GM19395 (cell line): ENCODE data around the gene ZMAT2.
"Not testable (repeated sequence)": the region's sequence is repeated elsewhere in the genome, so short reads cannot be mapped to it uniquely, and the experiment has no call there.

Source experiments
- ATAC-seq: cut with Tn5 transposase; IDR thresholded peaks from one replicate; pipeline ENCODE4 v1.9.1; 2021; ENCODE audit warnings: mild to moderate bottlenecking, moderate library complexity; ENCODE audit not compliant: unreplicated experiment

Gene ZMAT2, protein sequence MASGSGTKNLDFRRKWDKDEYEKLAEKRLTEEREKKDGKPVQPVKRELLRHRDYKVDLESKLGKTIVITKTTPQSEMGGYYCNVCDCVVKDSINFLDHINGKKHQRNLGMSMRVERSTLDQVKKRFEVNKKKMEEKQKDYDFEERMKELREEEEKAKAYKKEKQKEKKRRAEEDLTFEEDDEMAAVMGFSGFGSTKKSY

DNA sequence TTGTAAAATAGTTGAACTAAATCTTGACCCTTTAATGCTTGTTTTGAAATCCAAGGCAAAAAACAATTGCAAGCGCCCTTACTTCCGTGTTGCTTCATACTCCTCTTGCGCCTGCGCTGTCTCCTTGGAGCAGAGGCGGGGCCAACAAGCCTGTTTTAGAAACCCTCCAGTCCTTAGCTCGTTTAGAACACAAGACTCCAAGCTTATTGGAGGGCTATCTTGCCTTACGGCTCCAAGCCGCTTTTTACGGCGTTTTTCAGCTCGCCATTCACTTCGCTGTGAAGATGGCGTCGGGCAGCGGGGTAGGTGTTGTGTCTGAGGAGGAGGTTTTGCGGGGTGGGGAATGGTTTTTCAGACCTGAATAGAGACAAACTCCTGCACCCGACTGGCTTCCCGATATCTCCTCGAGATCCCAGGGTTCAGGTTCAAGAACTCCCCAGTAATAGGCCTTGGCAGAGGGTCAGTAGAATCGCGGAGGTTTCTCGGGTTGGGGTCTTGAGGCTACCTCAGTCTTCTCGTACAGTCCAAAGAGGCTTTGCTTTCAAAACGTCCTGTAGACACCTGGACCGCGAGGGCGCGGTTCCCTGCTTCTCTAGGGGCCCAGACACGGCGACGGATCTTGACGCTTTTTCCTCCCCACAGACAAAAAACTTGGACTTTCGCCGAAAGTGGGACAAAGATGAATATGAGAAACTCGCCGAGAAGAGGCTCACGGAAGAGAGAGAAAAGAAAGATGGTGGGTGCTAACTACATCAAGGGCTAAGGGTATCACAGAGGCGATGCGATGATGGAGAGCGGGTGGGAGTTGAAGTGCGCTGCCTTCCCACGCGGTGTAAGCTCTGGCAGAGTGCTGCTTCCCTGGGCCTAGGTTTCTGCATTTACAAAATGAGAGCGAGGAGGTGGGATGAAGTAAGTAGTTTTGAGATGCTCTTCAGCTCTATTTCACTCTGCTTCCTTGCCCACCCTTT lies at the start of gene ZMAT2:
TSS of gene ZMAT2 (plus strand) at position 271 of the 968 bp plus-strand sequence. CDS start at position 285, 14 bp downstream.
- peak; percentile 98 for ATAC-seq

DNA sequence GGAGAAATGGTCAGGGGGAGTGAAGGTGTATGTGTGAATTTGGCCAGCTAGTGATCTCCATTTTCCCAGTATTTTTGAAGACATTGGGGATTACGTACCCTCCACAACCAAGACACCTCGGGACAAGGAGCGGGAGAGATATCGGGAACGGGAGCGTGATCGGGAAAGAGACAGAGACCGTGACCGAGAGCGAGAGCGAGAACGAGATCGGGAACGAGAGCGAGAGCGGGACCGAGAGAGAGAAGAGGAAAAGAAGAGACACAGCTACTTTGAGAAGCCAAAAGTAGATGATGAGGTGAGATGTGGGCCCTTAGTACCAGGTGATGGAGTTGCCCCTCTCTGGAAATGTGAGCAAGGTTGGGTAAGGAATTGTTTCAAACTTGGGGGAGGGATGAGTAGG lies 41.4 kb upstream of the ZMAT2 start:
- ATAC-seq, result no peak

DNA sequence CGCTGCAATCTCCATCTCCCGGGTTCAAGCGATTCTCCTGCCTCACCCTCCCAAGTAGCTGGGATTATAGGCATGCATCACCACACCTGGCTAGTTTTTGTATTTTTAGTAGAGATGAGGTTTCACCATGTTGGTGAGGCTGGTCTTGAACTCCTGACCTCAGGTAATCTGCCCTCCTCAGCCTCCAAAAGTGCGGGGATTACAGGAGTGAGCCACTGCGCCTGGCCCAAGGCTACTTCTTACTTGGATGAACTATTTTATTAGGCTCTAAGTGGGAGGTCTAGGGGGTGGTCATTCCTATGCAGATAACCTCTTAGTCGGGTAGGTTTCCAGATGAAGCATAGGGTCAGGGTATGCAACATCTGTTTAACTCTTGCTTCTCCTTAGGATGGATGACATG lies 39.9 kb upstream of the ZMAT2 start:
- ATAC-seq, result not testable (repeated sequence)

DNA sequence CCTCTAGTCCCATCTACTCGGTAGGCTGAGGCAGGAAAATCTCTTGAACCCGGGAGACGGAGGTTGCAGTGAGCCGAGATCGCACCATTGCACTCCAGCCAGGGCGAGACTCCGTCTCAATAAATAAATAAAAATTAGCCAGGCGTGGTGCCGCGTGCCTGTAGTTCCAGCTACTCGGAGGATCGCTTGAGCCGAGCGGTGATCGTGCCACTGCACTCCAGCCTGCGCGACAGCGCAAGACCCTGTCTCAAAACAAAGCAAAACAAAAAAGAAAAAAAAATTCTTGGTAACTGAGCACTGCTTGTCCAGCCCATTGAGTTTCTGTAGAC lies 36.3 kb upstream of the ZMAT2 start:
- ATAC-seq, result no peak

DNA sequence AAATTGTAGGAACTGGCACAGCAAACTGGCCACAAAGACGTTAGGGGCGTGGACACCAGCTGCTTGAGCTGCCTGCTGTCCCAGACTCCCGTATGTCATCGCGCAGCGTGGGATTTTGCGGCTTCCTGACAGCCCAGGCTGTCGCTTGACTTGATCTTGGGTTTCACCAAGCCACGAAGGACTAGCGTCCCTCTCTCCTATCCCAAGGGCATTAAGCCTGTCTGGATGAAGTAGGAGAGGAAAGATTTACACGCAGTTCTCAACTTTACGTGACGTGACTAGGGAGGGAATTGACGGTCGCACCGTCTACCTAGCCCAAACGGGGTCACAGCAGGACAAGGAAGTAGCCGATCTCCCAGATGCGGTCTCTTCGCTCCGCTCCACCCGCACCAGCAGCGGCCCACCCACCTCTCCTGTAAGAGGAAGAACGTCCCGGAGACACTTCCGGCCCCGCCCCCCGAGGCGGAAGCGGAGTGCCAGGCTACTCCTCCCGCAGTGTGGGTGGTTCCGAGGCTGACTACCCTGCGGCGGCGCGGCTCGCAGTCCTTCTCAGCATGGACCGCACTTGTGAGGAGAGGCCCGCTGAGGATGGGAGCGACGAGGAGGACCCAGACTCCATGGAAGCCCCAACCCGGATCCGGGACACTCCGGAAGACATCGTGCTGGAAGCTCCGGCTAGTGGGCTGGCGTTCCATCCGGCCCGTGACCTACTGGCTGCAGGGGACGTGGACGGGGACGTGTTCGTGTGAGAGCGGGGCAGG lies 35.7 kb upstream of the ZMAT2 start, which contains the start of gene WDR55:
TSS of gene WDR55 (plus strand) at position 546 of the 761 bp plus-strand sequence. CDS start at position 555, 9 bp downstream.
- ATAC-seq, result peak; percentile 98

DNA sequence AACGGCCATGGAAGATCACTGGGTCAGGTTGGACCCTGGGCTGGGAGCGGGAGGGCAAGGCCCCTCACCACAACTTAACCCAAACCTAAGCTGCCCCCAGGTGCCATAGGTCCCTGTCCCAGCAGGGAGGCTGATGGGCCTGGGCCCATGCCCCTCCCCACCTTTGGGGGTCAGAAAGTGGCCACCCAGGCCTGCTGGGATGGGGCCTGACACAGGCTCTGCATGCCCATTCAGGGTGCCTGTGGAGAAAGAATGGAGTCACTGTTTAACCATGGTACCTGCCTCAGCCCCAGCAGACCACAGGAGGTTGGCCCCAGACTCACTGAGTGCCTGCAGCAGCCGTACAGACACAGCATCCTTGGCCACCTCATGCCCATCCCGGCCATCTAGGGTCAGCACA lies 29.2 kb upstream of the ZMAT2 start:
- ATAC-seq, result not testable (repeated sequence)

DNA sequence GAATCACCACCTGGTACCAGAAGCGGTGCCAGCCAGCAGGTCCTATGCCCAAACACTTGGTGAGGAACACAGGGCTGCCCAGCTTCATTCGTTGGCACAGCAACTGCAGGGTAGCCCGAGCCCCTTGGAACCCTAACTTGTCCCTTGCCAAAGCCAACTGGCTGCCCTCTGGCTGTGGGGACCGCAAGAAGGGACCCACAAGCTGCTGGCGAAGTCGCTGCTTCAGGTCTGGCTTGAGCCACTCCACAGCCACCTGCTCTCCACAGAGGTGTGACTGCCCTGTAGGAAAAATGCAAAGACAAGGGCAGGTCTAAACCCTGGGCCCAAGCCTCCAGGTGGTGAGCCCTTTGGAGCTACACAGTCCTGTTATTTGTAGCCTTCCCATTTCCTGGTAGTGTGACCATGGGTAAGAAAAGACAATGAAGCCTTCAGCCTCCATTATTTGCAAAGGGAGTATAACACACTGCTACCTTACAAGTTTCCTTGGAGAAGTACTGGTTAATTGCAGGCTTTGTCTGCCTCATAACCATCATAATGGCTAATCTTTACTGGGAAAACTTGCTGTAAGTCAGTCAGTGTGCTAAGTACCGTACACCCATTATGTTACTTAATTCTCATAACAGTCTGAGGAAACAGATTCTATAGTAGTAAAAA lies 28.6 kb upstream of the ZMAT2 start:
- no peak for ATAC-seq

DNA sequence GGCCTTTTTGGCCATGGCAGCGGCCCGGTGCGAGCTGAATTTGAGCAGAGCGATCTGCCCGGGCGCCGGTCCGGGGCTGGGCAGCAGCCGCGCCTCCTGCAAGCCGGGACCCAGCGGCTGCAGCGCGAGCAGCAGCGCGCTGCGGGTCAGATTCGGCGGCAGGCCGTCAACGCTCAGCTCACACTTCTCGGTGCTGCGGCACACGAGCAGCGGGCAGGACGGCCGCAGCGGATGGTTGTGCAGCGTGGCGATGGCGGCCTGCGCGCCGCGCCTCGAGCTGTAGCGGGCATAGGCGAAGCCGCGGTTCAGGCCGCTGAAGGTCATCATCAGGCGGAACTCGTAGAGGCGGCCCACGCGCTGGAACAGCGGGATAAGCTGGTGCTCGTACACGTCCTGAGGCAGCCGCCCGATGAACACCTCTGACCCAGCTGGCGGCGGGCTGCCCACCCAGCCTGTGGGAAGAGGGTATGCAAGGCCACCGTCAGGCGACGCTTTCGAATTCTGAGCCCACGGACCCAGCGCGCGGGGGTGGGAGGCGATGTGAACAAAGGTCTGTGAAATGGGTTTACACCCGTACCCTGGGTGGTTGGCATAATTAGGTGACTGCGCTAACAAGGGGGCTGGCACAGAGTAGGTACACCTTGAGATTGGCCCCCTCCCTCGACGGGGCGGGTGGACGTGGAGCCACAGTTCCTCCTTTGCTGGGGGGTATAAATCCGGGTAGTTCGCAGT lies 27.6 kb upstream of the ZMAT2 start:
- ATAC-seq, result no peak

DNA sequence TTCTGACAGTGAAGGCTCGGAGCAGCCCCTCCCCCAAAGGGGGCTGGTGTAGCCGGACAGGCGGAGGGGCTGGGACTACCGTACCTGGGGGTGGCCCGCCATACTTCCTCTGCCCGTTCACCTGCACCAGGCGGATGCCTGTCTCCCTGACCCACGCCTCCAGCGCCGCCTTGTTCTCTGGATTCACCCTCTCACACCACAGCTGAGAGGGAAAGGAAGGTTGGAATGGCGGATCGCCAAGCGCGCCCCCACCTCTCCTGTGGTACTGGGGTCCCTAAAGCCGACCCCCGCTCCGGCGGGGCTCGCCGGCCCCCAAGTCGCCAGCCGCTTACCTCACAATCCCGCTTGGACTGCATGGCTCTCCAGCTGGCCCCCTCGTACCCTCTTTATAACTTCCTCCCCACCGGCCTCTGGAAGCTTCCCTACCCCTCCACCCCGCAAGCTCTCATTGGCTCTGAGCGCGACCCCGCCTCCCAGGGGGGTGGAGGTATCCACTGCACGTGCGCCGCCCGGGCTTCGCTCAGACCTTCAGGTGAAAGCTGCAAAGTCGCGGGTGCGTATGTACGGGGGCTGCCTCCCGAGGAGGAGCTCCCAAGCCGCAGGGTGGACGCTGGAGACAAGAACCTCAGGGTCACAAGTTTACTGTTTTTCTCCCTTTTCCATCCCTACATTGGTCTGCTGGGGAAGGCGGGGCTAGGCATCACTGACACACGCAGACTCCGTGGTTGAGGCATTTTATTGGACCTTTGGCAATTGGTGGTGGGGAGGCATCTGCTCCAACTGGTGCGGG lies 26.9 kb upstream of the ZMAT2 start, which contains the start of gene DND1:
TSS of gene DND1 (minus strand) at position 390 of the 790 bp plus-strand sequence. CDS start at position 356, 34 bp downstream.
- ATAC-seq, result no peak

DNA sequence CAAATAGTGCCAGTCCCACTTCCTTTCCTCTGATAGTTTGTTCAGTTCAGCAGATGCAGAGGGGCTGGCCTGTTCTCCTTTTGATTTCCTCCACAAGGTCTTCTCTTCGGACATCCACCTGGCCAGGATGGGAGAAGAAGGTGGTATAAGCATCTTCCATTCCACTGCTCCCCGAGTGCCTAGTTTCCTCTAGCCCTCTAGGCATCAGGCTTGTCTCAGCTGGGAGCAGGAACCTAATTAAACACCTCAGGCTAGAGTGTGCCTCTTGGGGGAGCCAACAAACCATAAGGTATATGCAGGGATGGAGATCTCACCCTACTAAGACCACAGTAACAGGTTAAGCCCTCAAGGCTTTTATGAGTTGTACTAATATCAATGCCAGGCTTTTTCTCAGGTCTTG lies 26.0 kb upstream of the ZMAT2 start:
- no peak for ATAC-seq

DNA sequence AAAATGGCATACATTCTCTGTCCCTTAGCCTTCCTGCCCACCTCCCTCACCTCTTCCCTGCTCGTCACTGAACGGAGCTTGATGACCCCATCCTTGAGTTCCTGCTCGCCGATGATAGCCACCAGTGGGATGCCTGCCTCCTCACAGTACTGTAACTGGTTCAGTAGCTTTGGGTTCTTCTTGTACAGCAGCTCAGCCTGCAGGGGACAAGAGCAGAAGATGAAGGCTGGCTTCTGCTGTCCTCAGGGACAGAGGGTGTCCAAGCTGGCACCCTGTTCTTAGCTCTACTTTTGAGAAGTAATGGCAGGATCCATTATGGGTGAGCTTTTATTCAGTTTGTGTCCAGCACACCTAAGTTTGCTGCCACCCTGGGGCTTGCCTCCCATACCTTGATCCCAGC lies 25.6 kb upstream of the ZMAT2 start:
- ATAC-seq, result no peak

DNA sequence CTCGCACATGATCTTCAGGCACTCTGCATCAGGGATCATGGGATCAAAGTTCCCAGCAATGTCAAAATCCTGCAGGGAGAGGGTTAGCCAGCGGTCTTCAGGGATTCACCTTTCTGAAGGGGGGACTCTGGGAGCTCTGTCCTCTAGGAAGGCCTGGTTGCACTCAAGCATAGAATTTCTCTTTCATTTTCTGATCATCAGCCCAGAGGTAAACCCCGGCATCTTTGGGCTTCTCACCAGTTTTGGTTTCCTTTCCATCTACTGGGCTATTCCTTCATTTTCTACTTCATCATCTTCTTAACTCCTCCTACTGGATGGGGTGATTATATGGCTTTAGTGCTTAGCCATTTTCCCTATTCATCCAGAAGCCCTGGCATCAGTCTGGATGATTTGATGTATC lies 22.3 kb upstream of the ZMAT2 start:
- peak; percentile 77 for ATAC-seq

DNA sequence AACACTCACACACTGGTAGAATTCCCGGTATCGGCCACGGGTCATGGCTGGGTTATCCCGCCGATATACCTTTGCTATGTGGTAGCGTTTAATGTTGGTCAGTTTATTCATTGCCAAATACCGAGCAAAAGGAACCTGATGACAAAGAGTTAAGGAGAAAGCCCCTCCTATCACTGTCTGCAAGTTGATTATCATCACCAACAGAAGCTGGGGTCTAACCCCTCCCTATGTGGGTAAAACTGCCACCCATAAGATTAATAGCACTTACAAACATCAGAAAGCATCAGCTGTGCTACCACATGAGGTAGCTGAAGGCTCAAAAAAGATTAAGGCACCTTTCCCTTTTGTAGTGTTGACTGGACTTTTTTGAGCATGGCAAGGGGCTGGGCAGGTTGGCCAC lies 21.3 kb upstream of the ZMAT2 start:
- no peak for ATAC-seq

DNA sequence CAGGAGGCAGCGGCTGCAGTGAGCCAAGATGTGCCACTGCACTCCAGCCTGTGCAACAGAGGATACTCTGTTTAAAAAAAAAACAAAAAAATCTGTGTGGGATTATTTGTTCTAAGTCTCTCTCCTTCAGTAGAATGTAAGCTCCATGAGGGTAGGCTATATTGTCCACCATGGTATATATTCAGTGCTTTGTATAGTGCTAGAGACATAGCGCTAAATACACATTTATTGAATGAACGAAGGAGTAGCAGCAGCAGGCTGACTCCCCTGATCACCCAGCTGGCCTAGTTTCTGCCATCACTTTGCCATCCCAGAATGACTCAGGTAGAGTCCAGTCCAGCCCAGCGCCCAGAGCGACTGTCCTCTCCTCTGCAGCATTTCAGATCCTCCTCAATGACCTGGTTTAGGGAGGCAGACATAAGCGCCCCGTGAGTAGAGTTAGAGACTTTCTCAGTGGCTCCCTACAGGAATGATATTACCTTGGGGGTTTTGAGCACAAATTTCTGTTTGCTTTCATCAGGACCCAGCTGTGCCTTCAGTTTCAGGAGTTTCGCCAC lies 9.8 kb upstream of the ZMAT2 start:
- no peak for ATAC-seq

DNA sequence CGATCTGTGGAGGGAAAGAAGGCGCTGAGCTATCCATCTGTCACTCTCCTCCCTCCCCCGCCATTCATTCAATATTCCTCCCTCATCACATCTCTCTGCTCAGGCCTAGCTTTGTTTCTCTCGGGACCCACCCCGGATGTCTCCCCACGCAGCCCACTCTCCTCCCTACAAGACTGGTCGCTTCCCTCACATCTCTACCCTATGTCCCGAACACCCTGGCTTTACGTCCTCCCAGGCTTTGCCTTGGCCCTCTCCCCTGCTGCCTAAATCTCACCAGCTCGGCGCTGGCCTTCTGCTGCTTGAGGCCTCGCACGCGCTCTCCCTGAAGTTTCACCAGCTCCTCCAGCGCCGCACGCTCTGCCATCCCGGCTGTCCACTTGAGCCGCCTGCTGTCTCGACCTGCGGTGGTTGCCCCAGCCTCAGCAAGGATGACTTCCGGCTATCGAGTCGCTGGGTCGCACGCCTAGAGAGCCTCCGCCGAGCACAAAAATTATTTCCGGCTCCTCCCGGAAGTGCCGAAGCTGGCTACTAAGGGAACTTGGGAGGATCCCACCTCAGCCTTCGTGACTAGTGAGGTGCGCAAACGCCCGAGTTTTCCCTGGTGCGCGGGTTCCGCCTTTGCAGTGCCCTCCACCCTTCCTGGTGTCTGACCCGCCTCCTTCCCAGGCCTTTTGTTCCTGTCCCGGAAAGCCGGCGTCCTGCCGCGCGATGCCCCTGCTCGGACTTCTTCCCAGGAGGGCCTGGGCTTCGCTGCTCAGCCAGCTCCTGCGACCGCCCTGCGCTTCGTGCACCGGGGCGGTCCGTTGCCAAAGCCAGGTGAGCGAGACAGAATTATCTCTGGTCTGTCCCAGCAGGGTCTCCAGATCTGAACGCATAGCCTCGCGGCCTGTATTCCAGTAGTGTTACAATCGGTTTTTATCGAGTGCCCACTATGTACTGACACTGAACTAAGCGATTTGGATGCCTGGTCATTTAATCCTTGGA lies 9.0 kb upstream of the ZMAT2 start, which contains the start of the genes HARS1 and HARS2:
TSS of gene HARS1 (minus strand) at position 430 of the 984 bp plus-strand sequence. CDS start at position 364, 66 bp downstream.
TSS of gene HARS2 (plus strand) at position 515 of the 984 bp plus-strand sequence. CDS start at position 709, 194 bp downstream.
- ATAC-seq, result peak; percentile 97

DNA sequence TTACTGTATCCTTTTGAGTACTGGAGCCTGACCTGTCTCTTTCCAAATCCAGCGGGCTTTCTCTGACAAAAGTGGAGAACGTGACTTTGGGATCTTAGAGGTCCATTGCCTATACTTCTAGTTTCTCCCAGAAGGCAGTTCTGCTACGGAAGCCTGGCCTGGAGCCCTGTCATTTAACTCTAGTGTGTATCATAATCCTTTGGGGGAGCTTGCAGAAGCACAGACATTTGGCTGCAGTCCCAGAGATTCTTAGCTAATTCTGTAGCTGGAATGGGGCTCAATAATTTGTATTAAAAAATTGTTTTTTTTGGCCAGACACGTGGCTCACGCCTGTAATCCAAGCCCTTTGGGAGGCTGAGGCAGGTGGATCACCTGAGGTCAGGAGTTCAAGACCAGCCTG lies 6.0 kb upstream of the ZMAT2 start:
- no peak for ATAC-seq

DNA sequence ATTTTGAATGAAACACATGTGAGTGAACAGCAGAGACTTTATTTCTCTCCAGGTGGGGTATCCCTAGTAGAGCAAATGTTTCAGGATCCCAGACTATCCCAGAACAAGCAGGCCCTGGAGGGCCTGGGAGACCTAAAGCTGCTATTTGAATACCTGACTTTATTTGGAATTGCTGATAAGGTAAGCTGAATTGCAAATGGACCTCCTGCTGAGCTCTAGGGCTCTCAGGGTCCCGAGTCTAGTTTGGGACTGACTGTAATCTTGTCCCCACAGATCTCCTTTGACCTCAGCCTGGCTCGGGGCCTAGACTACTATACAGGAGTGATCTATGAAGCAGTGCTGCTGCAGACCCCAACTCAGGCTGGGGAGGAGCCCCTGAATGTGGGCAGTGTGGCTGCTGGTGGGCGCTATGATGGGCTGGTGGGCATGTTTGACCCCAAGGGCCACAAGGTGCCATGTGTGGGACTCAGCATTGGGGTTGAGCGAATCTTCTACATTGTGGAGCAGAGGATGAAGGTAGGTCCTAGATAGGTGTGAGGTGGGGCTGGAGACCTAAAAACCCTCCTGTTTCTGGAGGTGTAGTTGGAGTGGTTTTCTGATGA lies 3.3 kb upstream of the ZMAT2 start:
- ATAC-seq, result no peak
